Vagina (tissue), 2 donors: ENCODE measurements around the gene LDB2. TPM values are rescaled to one million over a fixed set of nuclear protein-coding genes. Genes with fewer than 3 reads are reported as not detected.

Experiments used
- DNase-seq, 2 donors: peaks; one replicate each; pipeline ENCODE4 v3.0.0-alpha.2; 2017; ENCODE audit errors: extremely low spot score in 2 of 2
- H3K27ac ChIP-seq: fragments of 200-600 bp; sonication (generic); one replicate; pipeline ENCODE4 v1.5.1; 2019
- H3K27me3 ChIP-seq: fragments of 200-600 bp; sonication (generic); one replicate; pipeline ENCODE4 v1.5.1; 2019
- H3K36me3 ChIP-seq, 2 donors: fragments of 200-600 bp; sonication (generic); one replicate each; pipeline ENCODE4 v1.5.1; 2017 to 2019
- H3K4me1 ChIP-seq: fragments of 200-600 bp; sonication (generic); one replicate; pipeline ENCODE4 v1.5.1; 2019
- H3K4me3 ChIP-seq, 2 donors: fragments of 200-600 bp; sonication (generic); 1 replicate in 1 of 2; 2 replicates in 1 of 2; pipeline ENCODE4 v1.5.1; 2016 to 2019
- H3K9me3 ChIP-seq: fragments of 200-600 bp; sonication (generic); one replicate; pipeline ENCODE4 v1.5.1; 2019
- POLR2A ChIP-seq, 2 donors: fragments of 450-650 bp; IDR thresholded peaks; one replicate each; pipeline ENCODE4 v1.6.1; 2017; ENCODE audit warnings: antibody characterized with exemption in 2 of 2, mild to moderate bottlenecking in 2 of 2, moderate library complexity in 2 of 2
- POLR2AphosphoS5 ChIP-seq, 2 donors: sonication (generic); formaldehyde crosslinking; IDR thresholded peaks; one replicate each; pipeline ENCODE4 v1.9.0; 2017; ENCODE audit warnings: antibody characterized with exemption in 2 of 2, mild to moderate bottlenecking in 2 of 2, low read depth in 1 of 2; ENCODE audit not compliant: insufficient read depth in 1 of 2
- intact Hi-C: fragments of 100-400 bp; cut with DNase I; formaldehyde crosslinking; loops from one replicate; pipeline ENCODE4 v1.15.1; 2023
- total RNA-seq: library from RNA; depleted of rRNA; stranded (reverse); fragments of >200 nt; gene quantifications from one replicate; pipeline ENCODE4 v1.2.3, GENCODE V29; 2016
- TF ChIP-seq, protein P1 (sequence below), 3 experiments: fragments of 450-650 bp in 2 of 3; fragments of 200-600 bp in 1 of 3; sonication (generic) in 1 of 3; IDR thresholded peaks; one replicate each; pipeline ENCODE4 v1.5.1; 2017 to 2019; ENCODE audit warnings: antibody characterized with exemption in 3 of 3, mild to moderate bottlenecking in 2 of 3, moderate library complexity in 2 of 3

The LDB2 gene
- total RNA-seq, 1 donor from 2014 or later = 70.0 TPM

DNA sequence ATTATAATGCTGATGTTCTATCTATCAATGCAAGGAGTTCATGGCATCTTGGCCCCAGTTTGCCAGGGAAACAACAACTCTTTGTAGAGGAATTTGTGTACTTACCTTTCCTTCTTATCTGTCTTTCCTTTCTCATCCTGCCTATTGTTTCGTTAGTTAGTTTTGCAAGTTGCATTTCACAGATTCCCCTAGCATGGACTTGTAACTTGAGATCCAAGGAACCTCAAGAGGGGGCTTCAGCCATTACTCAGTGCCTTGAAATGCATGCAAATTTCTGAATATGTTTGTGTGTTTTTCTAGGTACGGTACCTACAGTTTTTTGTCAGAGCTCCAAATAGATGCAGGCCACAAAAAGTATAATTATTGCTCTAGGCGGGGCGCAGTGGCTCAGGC lies 203.6 kb downstream of the LDB2 start:
- H3K36me3 ChIP-seq = no peaks in the 10 kb centered on the region
- peaks cover 11% of the 10 kb centered on the region for H3K4me1 ChIP-seq
- no peaks in the 10 kb centered on the region for H3K27me3 ChIP-seq
- TF ChIP-seq POLR2AphosphoS5 (IDR thresholded peaks at IDR 0.05; ENCODE audit: insufficient read depth in 1 of 2, low read depth in 1 of 2) (no peak), POLR2A (IDR thresholded peaks at IDR 0.05) (no peak)
- TF ChIP-seq, protein P1, sequence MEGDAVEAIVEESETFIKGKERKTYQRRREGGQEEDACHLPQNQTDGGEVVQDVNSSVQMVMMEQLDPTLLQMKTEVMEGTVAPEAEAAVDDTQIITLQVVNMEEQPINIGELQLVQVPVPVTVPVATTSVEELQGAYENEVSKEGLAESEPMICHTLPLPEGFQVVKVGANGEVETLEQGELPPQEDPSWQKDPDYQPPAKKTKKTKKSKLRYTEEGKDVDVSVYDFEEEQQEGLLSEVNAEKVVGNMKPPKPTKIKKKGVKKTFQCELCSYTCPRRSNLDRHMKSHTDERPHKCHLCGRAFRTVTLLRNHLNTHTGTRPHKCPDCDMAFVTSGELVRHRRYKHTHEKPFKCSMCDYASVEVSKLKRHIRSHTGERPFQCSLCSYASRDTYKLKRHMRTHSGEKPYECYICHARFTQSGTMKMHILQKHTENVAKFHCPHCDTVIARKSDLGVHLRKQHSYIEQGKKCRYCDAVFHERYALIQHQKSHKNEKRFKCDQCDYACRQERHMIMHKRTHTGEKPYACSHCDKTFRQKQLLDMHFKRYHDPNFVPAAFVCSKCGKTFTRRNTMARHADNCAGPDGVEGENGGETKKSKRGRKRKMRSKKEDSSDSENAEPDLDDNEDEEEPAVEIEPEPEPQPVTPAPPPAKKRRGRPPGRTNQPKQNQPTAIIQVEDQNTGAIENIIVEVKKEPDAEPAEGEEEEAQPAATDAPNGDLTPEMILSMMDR (IDR thresholded peaks at IDR 0.05) = no peak
- no peak for DNase-seq
- H3K9me3 ChIP-seq = no peaks in the 10 kb centered on the region
- no peak overlapping the region for H3K4me3 ChIP-seq
- intact Hi-C loops = no loop called here
- H3K27ac ChIP-seq = no peak overlapping the region

DNA sequence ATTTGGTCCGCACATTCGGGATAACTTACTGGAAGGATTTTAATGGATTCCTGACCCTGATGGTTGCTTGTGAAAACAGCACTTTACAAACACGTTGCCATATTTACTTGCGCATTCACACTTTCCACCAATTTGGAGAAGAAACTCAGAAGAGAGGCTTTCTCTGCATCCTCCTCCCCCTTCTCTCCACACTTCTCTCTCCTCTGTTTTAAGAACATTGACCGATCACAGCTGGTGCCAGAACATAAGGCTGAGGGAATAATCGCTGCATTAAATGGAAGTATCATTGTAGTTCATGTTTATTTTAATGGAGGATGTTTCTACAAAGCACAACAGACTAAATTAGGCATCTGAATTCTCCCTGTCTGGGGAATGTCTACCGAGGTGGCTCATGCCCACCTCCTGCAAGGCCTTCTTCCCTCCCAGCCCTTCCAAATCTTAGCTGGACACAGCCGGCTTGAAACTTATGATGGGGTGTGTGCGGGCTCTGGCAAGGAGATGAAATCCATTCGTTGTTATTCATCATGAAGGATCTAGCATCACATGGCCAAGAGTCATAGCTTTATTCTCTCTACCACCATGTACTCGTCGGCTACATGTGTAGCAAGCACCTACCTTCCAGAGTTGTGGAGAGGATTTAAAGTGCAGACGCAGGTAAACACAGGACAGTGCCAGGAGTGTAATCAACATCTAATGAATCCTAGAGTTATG lies 204.1 kb downstream of the LDB2 start:
- H3K27ac ChIP-seq = no peak overlapping the region
- H3K36me3 ChIP-seq = no peaks in the 10 kb centered on the region
- H3K4me1 ChIP-seq = peaks cover 11% of the 10 kb centered on the region
- TF ChIP-seq POLR2A (IDR thresholded peaks at IDR 0.05) = no peak
- no peak overlapping the region for H3K4me3 ChIP-seq
- intact Hi-C loops = no loop called here
- H3K27me3 ChIP-seq = no peaks in the 10 kb centered on the region
- H3K9me3 ChIP-seq = no peaks in the 10 kb centered on the region
- no peak for DNase-seq

DNA sequence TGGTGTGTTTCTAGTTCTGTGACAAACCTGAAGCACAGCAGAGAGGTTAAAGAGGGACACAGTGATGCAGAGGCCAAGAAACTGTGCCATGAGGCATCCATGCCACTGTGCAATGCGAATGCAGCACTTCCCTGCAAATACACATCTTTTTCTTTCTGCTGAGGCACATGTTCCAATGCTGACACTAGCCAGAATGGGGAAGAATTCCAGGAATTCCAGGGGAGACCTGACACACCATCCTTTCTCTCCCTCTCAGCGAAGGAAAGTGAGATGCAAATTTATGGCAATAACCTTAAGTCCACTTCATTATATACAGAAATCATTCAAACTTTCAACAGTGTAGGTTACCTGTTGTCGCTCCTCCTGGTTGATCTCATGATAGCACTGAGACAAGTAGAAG lies 204.8 kb downstream of the LDB2 start:
- Histone ChIP-seq H3K4me3 (no peak overlapping the region), H3K9me3 (no peaks in the 10 kb centered on the region), H3K4me1 (peaks cover 11% of the 10 kb centered on the region), H3K27ac (peak overlapping the region; percentile 68), H3K27me3 (no peaks in the 10 kb centered on the region), H3K36me3 (no peaks in the 10 kb centered on the region)
- no peak for DNase-seq
- intact Hi-C loops = no loop called here
- TF ChIP-seq POLR2A (IDR thresholded peaks at IDR 0.05) (no peak), POLR2AphosphoS5 (IDR thresholded peaks at IDR 0.05; ENCODE audit: insufficient read depth in 1 of 2, low read depth in 1 of 2) (no peak)
- TF ChIP-seq, protein P1 (IDR thresholded peaks at IDR 0.05) = no peak

DNA sequence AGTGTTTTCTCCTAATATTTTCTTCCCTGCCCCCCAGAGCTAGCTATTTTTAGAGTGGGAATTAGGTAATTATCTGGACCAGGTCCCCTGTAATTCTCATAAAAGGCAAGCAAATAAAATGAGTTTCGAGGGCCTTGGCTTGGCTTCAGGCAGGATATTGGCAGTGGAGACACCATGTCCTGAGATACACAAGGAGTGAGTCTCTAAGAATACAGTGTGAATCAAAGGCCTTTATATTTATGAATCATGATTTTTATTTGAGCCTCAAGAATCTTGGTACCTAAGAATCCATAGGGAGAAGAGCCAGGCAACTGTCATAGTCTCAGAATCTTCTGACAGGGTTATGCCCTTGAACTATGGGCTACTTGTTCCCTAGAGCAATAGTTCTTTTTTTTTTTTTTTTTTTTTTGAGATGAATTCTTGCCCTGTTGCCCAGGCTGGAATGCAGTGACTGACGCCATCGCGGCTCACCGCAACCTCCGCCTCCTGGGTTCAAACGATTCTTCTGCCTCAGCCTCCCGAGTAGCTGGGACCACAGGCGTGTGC lies 205.4 kb downstream of the LDB2 start:
- DNase-seq = no peak
- no peaks in the 10 kb centered on the region for H3K36me3 ChIP-seq
- TF ChIP-seq POLR2A (IDR thresholded peaks at IDR 0.05) = no peak
- TF ChIP-seq, protein P1 (IDR thresholded peaks at IDR 0.05) = no peak
- TF ChIP-seq POLR2AphosphoS5 (IDR thresholded peaks at IDR 0.05; ENCODE audit: insufficient read depth in 1 of 2, low read depth in 1 of 2) = peak in 1 of 2 donors; percentile 50
- intact Hi-C loops = no loop called here
- H3K27me3 ChIP-seq = no peaks in the 10 kb centered on the region
- no peak overlapping the region for H3K4me3 ChIP-seq
- peaks cover 11% of the 10 kb centered on the region for H3K4me1 ChIP-seq
- H3K9me3 ChIP-seq = no peaks in the 10 kb centered on the region
- H3K27ac ChIP-seq = peak overlapping the region; percentile 68

DNA sequence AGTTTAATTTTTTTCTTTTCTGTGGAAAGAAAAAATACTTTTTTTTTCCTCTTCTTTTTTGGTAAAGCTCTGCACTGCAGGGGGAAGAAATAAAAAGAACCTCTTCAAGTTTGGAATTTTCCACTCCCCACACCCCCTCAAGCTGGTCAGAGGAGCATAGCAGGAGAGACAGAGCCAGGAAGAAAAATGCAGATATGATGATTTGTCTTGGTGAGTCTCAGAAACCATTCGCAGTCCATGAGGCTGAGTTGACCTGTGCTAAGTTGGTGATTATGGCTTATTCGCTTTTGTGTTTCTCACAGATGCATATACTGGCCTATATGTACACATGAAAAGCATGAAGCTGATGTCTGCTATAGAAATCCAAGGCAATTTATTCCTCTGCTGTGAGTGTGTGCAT lies 205.9 kb downstream of the LDB2 start:
- no peaks in the 10 kb centered on the region for H3K27me3 ChIP-seq
- no peaks in the 10 kb centered on the region for H3K9me3 ChIP-seq
- no peak for TF ChIP-seq POLR2AphosphoS5 (IDR thresholded peaks at IDR 0.05; ENCODE audit: insufficient read depth in 1 of 2, low read depth in 1 of 2)
- TF ChIP-seq, protein P1 (IDR thresholded peaks at IDR 0.05) = no peak
- no peak for TF ChIP-seq POLR2A (IDR thresholded peaks at IDR 0.05)
- H3K4me3 ChIP-seq = no peak overlapping the region
- H3K36me3 ChIP-seq = no peaks in the 10 kb centered on the region
- peak overlapping the region; percentile 68 for H3K27ac ChIP-seq
- peaks cover 11% of the 10 kb centered on the region for H3K4me1 ChIP-seq
- intact Hi-C loops = no loop called here
- DNase-seq = no peak
